GM21390 (cell line): ENCODE data around the gene COL5A3.
"Not testable (repeated sequence)": the region's sequence is repeated elsewhere in the genome, so short reads cannot be mapped to it uniquely, and the experiment has no call there.

Experiments used
- ATAC-seq: cut with Tn5 transposase; IDR thresholded peaks from one replicate; pipeline ENCODE4 v1.9.1; 2021; ENCODE audit not compliant: unreplicated experiment

COL5A3 gene

DNA sequence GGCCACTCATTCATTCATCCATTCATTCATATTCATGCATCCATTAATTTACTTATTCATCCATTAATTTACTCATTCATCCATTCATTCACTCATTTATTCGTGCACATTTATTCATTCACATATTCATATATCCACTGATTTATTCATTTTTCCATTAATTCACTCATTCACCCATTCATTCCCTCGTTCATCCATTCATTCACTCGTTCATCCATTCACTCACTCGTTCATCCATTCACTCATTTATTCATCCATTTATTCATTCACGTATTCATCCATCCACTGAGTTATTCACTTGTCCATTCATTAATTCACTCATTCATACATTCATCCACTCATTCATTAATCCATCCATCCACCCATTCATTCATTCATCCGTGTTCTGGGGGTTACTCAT lies 38.2 kb downstream of the COL5A3 start:
- ATAC-seq = no peak

DNA sequence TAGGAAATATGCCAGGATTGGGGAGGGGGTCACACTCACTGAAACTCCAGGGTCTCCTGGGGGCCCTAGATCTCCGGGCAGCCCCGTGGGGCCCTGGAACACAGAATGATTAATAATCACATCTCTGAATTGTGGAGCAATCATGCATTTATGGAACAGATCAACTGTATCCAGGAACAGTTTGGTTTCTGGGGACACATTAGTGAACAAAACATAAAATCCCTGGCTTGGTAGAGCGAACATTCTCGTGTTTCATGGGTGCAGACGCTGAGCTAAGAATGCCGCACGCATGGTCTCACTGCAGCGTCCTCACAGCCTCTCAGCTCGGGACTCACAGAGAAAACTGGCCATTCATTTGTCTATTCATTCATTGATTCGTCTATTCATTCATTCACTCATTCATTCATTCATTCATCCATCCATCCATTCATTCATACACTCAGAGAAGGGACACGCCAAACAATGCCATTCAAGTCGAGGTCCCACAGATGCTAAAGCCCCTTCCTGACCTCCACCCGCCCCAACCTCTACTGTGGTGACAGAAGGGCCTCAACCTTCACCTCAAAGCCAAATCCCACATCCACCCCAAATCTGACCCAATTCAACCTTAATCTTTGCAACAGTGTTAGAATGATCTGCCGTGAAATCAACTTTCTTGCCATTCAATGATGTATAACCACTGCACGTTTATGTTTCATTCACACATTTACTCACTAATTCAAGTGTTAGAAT lies 39.0 kb downstream of the COL5A3 start:
- no peak for ATAC-seq

DNA sequence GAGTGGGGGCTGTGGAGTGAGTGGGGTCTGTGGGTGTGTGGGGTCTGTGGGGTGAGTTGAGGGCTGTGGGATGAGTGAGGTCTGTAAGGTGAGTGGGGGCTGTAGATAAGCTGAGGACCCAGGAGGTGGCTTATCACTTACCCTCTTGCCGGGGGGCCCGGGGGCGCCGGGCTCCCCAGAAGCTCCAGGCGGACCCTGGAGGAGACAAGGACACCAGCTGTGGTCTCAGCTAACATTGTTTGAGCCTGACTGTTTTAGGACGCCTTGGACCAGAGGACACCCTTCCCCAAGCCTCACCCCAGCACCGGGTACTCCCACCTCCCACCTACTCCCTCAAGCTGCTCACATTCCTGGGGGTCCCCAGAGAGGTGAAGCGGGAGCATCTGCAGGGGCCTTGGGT lies 39.8 kb downstream of the COL5A3 start:
- no peak for ATAC-seq

DNA sequence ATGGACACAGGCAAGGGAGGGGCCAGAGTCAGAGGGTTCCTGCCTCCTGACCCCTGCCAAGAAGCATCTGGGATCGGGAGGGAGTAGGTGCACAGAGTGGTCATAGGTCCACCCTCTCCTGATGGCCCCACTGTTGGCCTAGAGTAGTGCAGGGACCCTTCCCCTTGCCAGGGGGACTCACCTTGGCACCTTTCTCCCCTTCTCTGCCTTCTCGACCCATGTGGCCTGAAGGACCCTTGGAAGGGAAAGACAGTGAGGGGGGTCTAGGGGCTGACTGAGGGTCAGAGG lies 40.7 kb downstream of the COL5A3 start:
- ATAC-seq = no peak

DNA sequence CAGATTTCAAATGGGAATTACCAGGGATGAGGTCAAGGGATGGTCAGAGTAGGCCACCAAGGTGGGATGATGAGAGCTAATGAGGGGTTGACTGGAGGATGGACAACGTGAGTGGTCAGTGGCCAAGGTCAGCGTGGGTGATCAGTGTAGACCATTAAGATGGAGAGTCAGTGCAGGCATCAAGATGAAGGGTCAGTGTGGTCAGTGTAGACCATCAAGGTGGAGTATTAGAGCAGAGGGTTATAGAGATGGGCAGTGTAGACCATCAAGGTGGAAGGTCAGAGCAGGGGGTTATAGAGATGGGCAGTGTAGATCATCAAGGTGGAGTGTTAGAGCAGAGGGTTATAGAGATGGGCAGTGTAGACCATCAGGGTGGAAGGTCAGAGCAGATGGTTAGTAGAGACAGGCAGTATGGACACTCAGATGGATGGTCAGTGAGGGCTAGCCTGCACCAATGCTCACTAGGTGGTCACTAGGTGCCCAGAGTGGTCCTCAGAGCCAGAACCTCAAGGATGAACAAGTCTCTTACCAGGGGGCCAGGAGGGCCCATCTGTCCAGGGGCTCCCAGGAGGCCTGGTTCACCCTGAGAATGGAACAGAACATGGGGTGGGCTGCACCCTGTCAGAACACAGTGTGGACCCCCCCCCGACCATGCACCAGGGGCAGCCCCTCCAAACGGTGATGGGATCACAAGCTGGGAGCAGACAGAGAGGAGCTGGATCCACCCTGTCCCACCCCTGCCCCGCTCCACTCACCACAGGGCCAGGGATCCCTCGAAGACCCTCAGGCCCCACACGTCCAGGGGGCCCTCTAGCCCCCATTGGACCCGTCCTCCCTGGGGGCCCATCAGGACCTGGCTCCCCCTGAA lies 41.2 kb downstream of the COL5A3 start:
- no peak for ATAC-seq

DNA sequence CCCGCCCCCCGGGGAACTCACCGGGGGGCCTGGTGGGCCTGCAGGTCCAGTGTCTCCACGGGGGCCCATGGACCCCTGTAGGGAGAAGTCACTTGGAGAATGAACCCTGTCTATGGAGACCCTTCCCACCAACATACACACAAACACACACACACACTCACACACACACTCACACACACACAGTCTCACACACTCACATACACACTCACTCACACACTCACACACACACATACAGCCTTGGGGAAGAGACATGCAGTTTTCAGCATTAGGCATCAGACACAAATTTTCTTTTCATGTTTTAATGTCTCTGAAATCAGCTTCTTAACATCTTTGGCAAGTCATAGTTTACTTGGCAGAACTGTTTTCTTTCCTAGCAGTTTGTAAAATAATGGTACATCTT lies 43.0 kb downstream of the COL5A3 start:
- ATAC-seq = no peak

DNA sequence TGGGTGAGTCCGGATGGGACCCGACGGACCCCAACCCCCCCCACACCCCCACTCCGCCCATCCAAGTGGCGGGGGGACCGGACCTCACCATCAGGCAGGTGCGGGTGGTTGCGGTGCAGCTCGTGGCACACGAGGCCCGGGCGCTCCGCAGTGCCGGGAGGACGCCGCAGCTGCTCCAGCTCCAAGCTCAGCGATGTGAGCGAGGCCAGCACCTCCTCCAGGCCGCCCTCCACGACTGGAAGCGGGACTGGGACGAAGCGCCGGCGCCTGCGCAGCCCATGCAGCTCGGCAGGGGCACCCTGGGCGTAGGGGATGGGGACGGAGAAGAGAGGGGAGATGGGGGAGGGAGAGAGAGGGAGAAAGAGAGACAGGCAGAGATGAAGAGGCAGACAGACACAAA lies 43.9 kb downstream of the COL5A3 start:
- ATAC-seq = no peak

DNA sequence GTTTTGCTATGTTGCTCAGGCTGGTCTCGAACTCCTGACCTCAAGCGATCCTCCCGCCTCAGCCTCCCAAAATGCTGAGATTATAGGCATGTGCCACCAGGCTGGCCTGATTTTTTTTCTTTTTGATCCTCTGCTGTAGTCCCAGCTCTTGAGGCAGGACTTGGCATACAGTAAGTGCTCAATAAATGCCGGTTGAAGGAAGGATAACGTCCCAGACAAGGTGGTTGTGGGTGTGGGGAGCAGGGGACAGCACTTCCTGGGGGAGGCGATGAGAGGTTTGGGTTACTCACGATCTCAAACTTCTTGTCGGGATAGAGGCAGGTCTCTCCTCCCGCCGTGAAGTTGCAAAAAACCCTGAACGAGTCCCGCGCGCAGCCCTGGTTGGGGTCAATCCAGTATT lies 44.3 kb downstream of the COL5A3 start:
- ATAC-seq = no peak

DNA sequence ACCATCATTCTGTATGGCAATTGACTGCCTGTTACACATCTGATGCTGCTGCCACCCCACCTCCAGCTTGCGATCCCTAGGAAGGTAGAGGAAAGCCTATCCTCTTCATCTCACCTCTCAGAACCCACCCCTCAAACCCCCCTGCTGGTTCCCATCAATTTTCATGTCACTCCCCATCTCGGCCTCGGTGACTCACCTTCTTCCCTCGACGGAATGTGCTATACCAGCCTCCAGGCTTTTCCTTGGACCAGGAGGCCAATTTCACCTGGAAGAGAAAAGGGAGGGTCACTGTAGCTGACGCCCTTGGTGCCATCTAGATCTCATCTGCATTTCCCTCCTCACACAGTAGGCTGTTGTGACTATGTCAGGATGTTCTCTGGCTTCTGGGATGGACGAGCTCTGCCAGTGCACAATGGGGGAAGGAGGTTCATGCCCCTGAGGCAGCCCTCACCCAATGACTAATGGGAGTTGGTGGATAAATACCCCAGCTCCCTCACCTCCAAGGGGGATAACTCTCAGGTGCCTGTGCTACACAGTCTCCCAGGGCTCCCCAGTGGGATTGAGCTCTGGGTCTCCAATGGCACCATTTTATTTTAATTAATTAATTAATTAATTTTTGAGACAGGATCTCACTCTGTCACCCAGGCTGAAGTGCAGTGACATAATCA lies 47.5 kb downstream of the COL5A3 start:
- no peak for ATAC-seq

DNA sequence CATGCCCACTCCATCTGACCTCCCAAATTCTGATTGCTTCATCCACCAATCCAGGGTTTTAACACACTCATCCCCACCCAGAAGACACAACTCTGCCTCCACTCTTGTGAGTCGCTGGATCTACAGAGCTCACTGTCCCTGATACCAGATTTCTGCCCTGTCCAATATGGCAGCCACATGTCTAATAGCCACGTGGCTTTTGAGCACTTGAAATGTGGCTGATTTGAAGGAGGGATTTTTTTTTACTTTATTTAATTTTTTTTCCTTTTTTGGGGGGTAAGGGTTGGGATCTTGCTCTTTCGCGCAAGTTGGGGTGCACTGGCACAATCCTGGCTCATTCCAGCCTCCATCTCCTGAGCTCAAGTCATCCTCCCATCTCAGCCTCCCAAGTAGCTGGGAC lies 49.2 kb downstream of the COL5A3 start:
- no peak for ATAC-seq

DNA sequence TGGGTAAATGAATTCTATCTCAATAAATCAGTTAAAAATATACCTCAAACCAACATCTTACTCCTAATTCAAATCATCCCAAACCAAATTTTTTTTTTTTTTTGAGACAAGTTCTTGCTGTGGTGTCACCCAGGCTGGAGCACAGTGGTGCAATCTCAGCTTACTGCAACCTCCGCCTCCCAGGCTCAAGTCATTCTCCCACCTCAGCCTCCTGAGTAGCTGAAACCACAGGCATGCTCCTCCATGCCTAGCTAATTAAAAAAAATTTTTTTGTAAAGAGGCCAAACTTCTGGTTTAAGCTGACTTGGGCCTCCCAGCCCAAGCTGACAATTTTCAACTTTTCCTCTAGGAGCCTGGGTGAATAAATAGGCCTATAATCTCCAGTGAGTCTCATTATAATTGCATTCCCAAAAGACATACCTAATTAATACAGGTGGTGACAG lies 51.9 kb downstream of the COL5A3 start:
- no peak for ATAC-seq

DNA sequence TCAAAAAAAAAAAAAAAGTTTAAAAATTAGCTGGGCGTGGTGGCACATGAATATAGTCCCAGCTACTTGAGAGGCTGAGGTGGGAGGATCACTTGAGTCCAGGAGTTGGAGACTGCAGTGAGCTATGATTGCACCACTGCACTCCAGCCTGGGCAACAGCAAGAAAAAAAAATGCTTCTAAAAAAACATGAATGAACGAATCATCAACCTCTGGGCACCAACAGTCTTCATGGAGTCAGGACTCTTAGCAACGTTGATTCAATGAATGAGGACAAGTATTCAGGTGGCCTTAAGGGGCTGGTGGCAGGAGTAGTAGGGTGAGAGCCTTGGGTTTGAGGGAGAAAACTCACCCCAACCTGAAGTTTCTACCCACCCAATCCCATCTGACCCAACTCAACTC lies 53.3 kb downstream of the COL5A3 start:
- no peak for ATAC-seq

DNA sequence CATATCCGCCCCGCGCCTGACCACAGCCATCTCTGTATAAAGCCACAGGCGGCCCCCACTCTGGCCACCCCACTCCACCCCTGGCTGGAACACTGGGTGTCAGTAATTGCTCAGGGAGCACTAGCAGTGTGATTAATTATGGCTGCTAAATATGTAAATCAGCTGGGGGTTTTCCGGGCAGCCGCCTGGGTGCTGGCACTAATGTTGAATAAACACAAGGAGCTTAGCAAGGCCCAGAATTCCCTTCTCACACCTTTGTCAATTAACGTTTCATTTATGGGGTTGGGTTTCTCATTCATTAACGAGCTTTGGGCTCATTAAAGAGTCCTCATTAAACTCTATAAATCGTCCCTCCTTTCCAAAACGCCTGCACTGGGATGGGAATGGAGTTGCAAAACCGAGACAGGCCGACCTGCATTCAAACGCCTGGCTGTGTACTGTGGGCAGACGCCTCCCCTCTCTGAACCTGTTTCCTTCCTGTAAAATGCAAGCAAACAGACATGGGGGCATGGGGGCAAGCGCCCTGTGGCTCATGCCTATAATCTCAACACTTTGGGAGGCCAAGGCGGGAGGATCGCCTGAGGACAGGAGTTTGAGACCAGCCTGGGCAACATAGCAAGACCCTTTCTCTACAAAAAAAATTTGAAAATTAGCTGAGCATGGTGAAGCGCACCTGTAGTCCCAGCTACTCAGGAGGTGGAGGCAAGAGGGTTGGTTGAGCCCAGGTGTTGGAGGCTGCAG lies 56.3 kb downstream of the COL5A3 start:
- no peak for ATAC-seq

DNA sequence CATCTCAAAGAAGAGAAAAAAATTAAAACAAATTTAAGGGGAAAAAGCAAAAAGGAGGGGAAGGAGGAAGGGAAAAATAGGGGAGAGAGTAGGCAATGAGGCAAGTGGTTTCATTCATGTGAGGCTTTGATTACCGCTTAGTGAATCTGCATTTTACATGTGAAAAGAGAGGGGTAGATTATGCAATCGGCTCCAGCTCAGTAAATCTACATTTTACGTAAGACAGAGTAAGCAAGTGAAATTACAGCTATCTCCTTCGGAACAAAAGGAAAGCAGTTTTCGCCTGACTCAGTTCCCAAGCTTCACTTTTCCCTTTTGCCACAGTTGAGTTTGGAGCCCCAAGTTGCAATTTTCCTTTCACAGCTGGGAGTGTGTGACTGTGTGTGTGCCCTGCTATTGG lies 58.0 kb downstream of the COL5A3 start:
- ATAC-seq = no peak

DNA sequence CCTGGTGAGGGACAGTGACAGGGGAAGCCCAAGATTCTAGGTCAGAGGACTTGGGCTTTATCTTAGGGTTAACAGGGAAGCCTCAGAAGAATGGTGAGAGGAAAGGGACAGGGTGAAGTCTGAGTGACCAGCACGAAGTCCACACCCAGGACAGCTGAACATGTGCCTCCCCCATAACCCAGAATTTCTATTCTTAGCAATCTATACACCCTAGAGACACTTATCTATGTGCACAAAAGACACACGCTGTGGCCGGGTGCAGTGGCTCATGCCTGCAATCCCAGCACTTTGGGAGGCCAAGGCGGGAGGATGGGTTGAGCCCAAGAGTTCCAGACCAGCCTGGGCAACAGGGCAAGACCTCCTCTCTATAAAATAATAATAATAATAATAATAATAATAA lies 62.9 kb downstream of the COL5A3 start:
- ATAC-seq = no peak

DNA sequence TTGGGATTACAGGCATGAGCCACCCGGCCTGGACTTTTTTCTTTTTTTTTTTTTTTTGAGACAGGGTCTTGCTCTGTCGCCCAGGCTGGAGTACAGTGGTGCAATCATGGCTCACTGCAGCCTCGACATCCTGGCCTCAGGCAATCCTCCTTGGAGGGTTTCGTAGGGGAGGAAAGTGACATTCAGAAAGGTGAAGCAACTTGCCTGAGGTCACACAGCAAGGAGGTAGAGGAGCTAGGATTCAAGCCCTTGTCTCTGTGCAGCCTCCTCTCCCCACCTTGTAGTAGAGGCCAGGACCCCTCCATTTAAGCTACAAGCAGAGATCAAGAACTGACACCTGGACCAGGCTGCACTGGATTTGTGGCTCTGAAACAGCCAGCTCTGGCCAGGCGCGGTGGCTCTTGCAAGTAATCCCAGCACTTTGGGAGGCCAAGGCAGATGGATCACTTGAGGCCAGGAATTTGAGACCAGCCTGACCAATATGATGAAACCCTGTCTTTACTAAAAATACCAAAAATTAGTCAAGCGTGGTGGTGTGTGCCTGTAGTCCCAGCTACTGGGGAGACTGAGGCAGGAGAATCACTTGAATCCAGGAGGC lies 63.7 kb downstream of the COL5A3 start:
- ATAC-seq = not testable (repeated sequence)

DNA sequence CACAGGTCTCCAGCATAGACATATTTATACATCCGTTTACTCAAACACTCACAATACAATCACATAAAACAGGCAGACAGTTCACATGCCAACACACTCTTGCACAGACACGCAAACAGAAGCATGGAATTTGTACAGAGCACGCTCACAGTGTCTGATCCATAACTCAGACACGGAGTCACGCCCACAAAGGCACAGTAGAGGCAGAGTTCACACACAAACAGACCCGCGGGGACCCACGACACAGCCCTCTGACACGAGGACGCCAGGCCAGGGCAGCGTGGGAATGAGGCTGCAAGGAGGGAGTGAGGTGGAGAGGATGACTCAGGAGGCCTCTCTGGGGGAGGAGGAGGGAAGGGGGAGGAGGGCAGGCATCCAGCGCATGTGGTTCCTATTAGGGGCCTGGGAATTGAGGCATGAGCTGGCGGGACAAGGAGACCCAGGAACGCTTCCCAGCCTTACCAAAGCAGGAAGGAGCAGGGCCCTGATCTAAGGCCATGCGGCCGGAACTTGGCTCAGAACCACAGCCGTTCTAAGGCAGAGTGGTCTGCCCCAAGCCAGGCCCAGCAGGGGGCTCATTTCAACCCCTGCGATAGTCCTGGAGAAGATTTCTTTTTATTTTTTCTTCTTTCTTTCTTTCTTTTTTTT lies 64.9 kb downstream of the COL5A3 start:
- no peak for ATAC-seq

DNA sequence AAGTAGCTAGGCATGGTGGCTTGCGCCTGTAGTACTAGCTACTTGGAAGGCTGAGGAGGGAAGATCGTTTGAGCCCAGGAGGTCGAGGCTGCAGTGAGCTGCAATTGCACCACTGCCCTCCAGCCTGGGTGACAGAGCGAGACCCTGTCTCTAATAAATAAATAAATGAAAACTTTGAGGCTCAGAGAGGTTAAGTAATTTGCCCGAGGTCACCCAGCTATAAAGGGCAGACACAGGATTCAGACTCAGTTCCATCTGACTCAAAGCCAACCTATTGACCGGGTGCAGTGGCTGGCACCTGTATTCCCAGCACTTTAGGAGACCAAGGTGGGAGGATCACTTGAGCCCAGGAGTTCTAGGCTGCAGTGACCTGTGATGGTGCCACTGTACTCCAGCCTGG lies 66.6 kb downstream of the COL5A3 start:
- ATAC-seq = no peak

DNA sequence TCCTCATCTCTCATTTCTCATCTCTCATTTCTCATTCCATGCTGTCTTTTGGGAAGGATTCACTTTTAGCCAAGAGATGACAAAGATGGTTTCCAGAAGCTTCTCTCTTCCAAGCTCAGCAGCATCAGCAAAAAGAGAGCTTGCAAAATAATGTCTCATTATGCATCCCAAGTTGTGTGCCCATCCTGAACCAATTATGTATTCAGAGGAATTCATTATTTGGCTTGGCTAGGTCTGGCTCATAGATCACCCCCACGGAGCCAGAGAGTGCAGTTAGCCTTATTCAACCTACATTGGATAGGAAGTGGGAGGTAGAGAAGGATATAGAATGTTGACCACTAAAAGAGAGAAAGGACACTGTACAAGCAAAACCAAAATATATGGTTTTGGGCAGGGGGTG lies 68.6 kb downstream of the COL5A3 start:
- no peak for ATAC-seq

DNA sequence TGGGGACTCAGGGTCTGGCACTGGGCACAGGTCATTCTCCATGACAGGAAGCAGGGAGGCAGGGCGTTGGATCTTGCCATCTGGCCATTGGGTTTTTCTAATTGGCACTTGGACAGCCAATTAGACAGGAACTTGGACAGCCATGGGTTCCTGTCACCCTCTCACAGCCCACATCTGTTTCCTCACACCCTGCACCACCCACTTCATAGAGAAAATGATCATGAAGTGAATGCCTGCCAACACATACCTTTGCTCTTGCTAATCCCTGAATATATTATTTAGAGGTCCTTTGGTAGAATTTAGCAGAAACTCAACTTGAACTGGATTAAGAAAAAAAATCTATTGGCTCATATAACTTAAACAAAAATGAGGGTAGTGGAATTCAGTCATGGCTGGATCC lies 69.1 kb downstream of the COL5A3 start:
- ATAC-seq = no peak

DNA sequence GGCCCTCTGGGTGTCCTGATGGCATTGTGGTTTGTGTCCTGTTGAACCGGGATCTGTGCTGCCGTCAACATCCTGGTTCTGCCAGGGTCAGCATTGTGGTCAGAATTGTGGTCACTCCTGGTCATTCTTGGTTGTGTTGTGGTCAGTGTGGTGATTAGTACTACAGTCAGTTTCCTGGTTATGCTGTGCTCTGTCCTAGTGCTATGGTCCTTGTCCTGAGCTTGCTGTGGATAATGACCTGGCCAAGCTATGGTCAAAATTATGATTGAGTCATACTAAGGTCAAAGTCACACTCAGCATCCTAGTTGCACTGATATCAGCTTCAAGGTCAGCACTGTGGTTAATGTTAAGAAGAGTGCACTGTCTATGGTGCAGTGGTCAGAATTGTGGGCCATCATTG lies 69.5 kb downstream of the COL5A3 start:
- no peak for ATAC-seq
